Naive thymus-derived CD4-positive, alpha-beta T cell (primary cell): ENCODE results near the gene DACT2. TPM values are rescaled to one million over a fixed set of nuclear protein-coding genes. Genes with fewer than 3 reads are reported as not detected.

ENCODE experiments used
- ATAC-seq: fragments of 150-1000 bp; cut with Tn5 transposase; 2 replicates; pipeline ENCODE4 v1.10.0; 2021; ENCODE audit warnings: mild to moderate bottlenecking, moderate library complexity
- CTCF ChIA-PET: fragments of 350-600 bp; sonication (Branson Sonifier 250); formaldehyde crosslinking; loops from one replicate; lab custom pipeline; 2021; ENCODE audit warnings: antibody characterized with exemption; lab: Charles Lee
- POLR2A ChIA-PET: fragments of 350-600 bp; sonication (Branson Sonifier 250); formaldehyde crosslinking; loops from one replicate; lab custom pipeline; 2021; ENCODE audit warnings: antibody characterized with exemption, inconsistent platforms; lab: Charles Lee
- DNase-seq, 9 donors: peaks; one replicate each; pipeline versions ENCODE4 v3.0.0 to v3.0.0-alpha.2; 2020 to 2022; ENCODE audit warnings: mixed read lengths in 1 of 9
- H3K27ac ChIP-seq: one replicate; pipeline ENCODE4 v1.7.0; 2013; ENCODE audit warnings: mild to moderate bottlenecking, low read depth, low read length, moderate library complexity
- H3K27me3 ChIP-seq, 2 donors: one replicate each; pipeline ENCODE4 v1.7.0; 2013; ENCODE audit warnings: low read length in 2 of 2, mild to moderate bottlenecking in 2 of 2, moderate library complexity in 2 of 2; ENCODE audit not compliant: control insufficient read depth in 2 of 2, insufficient read depth in 2 of 2
- H3K36me3 ChIP-seq, 3 experiments: 1 replicate in 2 of 3; 2 replicates in 1 of 3; pipeline ENCODE4 v1.7.0; 2013; ENCODE audit warnings: low read length in 3 of 3, mild to moderate bottlenecking in 3 of 3, moderate library complexity in 1 of 3; ENCODE audit not compliant: insufficient read depth in 3 of 3, control insufficient read depth in 2 of 3
- H3K4me1 ChIP-seq, 2 donors: one replicate each; pipeline ENCODE4 v1.7.0; 2013; ENCODE audit warnings: low read length in 2 of 2, mild to moderate bottlenecking in 2 of 2, moderate library complexity in 1 of 2; ENCODE audit not compliant: control insufficient read depth in 2 of 2, insufficient read depth in 2 of 2
- H3K4me3 ChIP-seq: 2 replicates; pipeline ENCODE4 v1.7.0; 2013; ENCODE audit warnings: mild to moderate bottlenecking, low read length
- H3K9me3 ChIP-seq, 3 experiments: 1 replicate in 2 of 3; 2 replicates in 1 of 3; pipeline ENCODE4 v1.7.0; 2013; ENCODE audit warnings: low read length in 3 of 3; ENCODE audit not compliant: control insufficient read depth in 2 of 3
- H3K27ac Mint-ChIP-seq, 9 donors: one replicate each; pipeline ENCODE4 v1.8.0; 2020 to 2022; ENCODE audit warnings: mixed read lengths in 9 of 9, mild to moderate bottlenecking in 8 of 9, moderate library complexity in 5 of 9, inconsistent platforms in 2 of 9
- H3K27me3 Mint-ChIP-seq, 5 donors: one replicate each; pipeline ENCODE4 v1.8.0; 2021 to 2022; ENCODE audit warnings: mixed read lengths in 5 of 5, mild to moderate bottlenecking in 1 of 5
- H3K36me3 Mint-ChIP-seq, 5 donors: one replicate each; pipeline ENCODE4 v1.8.0; 2020 to 2022; ENCODE audit warnings: mixed read lengths in 5 of 5, mild to moderate bottlenecking in 3 of 5, inconsistent platforms in 1 of 5
- H3K4me1 Mint-ChIP-seq, 7 donors: one replicate each; pipeline ENCODE4 v1.8.0; 2020 to 2022; ENCODE audit warnings: mixed read lengths in 7 of 7, mild to moderate bottlenecking in 3 of 7, inconsistent platforms in 1 of 7
- H3K4me3 Mint-ChIP-seq, 10 donors: one replicate each; pipeline ENCODE4 v1.8.0; 2020 to 2022; ENCODE audit warnings: mild to moderate bottlenecking in 10 of 10, mixed read lengths in 10 of 10, moderate library complexity in 6 of 10, inconsistent platforms in 2 of 10
- H3K9me3 Mint-ChIP-seq, 11 donors: one replicate each; pipeline ENCODE4 v1.8.0; 2020 to 2022; ENCODE audit warnings: mixed read lengths in 11 of 11, mild to moderate bottlenecking in 4 of 11, inconsistent platforms in 1 of 11, moderate library complexity in 1 of 11
- intact Hi-C, 2 donors: fragments of 100-400 bp; cut with micrococcal nuclease; formaldehyde crosslinking; loops; one replicate each; pipeline ENCODE4 v1.15.1; 2023
- polyA plus RNA-seq, 2 donors: library from polyadenylated mRNA; unstranded; fragments of 300-500 nt; fragmentation: Illumina TruSeq; gene quantifications; one replicate each; pipeline ENCODE4 v1.2.3, GENCODE V29; 2021
- total RNA-seq, 6 experiments: library from RNA in 5 of 6; stranded (reverse) in 5 of 6; gene quantifications; 1 replicate in 5 of 6; 2 replicates in 1 of 6; pipeline ENCODE4 v1.2.3 and lab custom pipeline; 2021 to 2026

The DACT2 gene
- total and polyA plus RNA-seq, 7 experiments from 2014 or later: 0.65 TPM; not detected in 6

- intact Hi-C loops: no loop called here
Measured at GRCh38 chr6:168345896-168346754, 26.5 kb upstream of the DACT2 start.

GRCh38 chr6:168345266-168345665, 25.7 kb upstream of the DACT2 start:
- Histone ChIP-seq H3K27me3 (no peaks in the 10 kb centered on the region), H3K27ac (no peak overlapping the region), H3K9me3 (no peaks in the 10 kb centered on the region), H3K4me3 (no peak overlapping the region), H3K36me3 (no peaks in the 10 kb centered on the region), H3K4me1 (no peaks in the 10 kb centered on the region)
- Mint-ChIP-seq H3K4me3 (no peak overlapping the region), H3K27me3 (peaks cover 10 to 48% (median 27%) of the 10 kb centered on the region in 5 donors), H3K27ac (no peak overlapping the region), H3K9me3 (peaks cover 0 to 9% (median 0%) of the 10 kb centered on the region in 11 donors), H3K36me3 (peaks cover 0 to 5% (median 0%) of the 10 kb centered on the region in 5 donors), H3K4me1 (peaks cover 0 to 4% (median 0%) of the 10 kb centered on the region in 7 donors)
- ATAC-seq: no peak
- CTCF ChIA-PET: no interaction called here
- no peak for DNase-seq
- intact Hi-C loops: no loop called here
- POLR2A ChIA-PET: no interaction called here

More at GRCh38 chr6:168345896-168346754, 26.5 kb upstream of the DACT2 start:
- H3K36me3 ChIP-seq: no peaks in the 10 kb centered on the region
- H3K27ac Mint-ChIP-seq: no peak overlapping the region
- H3K9me3 ChIP-seq: no peaks in the 10 kb centered on the region
- POLR2A ChIA-PET: no interaction called here
- no peak overlapping the region for H3K4me3 ChIP-seq
- peaks cover 10 to 50% (median 34%) of the 10 kb centered on the region in 5 donors for H3K27me3 Mint-ChIP-seq
- no peak overlapping the region for H3K4me3 Mint-ChIP-seq
- ATAC-seq (no peak), DNase-seq (no peak)
- CTCF ChIA-PET: no interaction called here
- H3K36me3 Mint-ChIP-seq: peaks cover 0 to 5% (median 0%) of the 10 kb centered on the region in 5 donors
- H3K27me3 ChIP-seq: no peaks in the 10 kb centered on the region
- no peak overlapping the region for H3K27ac ChIP-seq
- H3K4me1 ChIP-seq: no peaks in the 10 kb centered on the region
- peaks cover 0 to 7% (median 0%) of the 10 kb centered on the region in 7 donors for H3K4me1 Mint-ChIP-seq
- peaks cover 0 to 10% (median 1%) of the 10 kb centered on the region in 11 donors for H3K9me3 Mint-ChIP-seq

DNA sequence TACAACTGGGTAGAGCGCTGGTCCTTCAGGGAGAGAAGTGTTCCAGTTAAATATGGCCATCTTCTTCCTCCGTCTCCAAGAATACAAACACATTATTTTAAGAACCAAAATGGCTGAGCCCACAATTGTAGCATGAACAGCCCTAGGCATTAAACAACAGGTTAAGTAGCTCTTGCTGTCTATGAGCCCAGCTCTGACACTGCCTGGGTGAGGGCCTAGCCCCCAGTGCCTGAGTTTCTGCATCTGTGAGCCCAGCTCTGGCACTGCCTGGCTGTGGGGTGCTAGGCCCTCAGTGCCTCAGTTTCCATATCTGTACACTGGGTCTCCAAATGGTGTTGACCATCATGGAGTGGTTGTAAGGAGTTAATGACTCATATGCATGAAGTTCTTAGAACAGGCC, 24.8 kb upstream of the DACT2 start:
- DNase-seq: no peak
- no peak for ATAC-seq
- no peaks in the 10 kb centered on the region for H3K27me3 ChIP-seq
- no peaks in the 10 kb centered on the region for H3K4me1 ChIP-seq
- ChIA-PET POLR2A (no interaction called here), CTCF (no interaction called here)
- H3K4me3 Mint-ChIP-seq: no peak overlapping the region
- peaks cover 10 to 54% (median 23%) of the 10 kb centered on the region in 5 donors for H3K27me3 Mint-ChIP-seq
- intact Hi-C loops: no loop called here
- peaks cover 0 to 5% (median 0%) of the 10 kb centered on the region in 5 donors for H3K36me3 Mint-ChIP-seq
- H3K9me3 ChIP-seq: no peaks in the 10 kb centered on the region
- H3K36me3 ChIP-seq: no peaks in the 10 kb centered on the region
- H3K9me3 Mint-ChIP-seq: peaks cover 0 to 4% (median 0%) of the 10 kb centered on the region in 11 donors
- peaks cover 0 to 4% (median 0%) of the 10 kb centered on the region in 7 donors for H3K4me1 Mint-ChIP-seq
- H3K4me3 ChIP-seq: no peak overlapping the region
- H3K27ac Mint-ChIP-seq: no peak overlapping the region
- no peak overlapping the region for H3K27ac ChIP-seq

- no peaks in the 10 kb centered on the region for H3K27me3 ChIP-seq
- Mint-ChIP-seq H3K4me3 (no peak overlapping the region), H3K36me3 (peaks cover 0 to 5% (median 0%) of the 10 kb centered on the region in 5 donors), H3K4me1 (peaks cover 0 to 4% (median 0%) of the 10 kb centered on the region in 7 donors), H3K9me3 (peaks cover 0 to 4% (median 0%) of the 10 kb centered on the region in 11 donors), H3K27me3 (peaks cover 10 to 59% (median 23%) of the 10 kb centered on the region in 5 donors), H3K27ac (no peak overlapping the region)
- intact Hi-C loops: no loop called here
- no peak overlapping the region for H3K27ac ChIP-seq
- no peaks in the 10 kb centered on the region for H3K4me1 ChIP-seq
- no peaks in the 10 kb centered on the region for H3K9me3 ChIP-seq
- CTCF ChIA-PET: no interaction called here
- POLR2A ChIA-PET: no interaction called here
- no peaks in the 10 kb centered on the region for H3K36me3 ChIP-seq
- DNase-seq: no peak
- ATAC-seq: peak; percentile 29
- no peak overlapping the region for H3K4me3 ChIP-seq
Measured at GRCh38 chr6:168343239-168344150, 23.9 kb upstream of the DACT2 start.

GRCh38 chr6:168342636-168343035, 23.1 kb upstream of the DACT2 start:
- peak overlapping the region in 1 of 9 donors; percentile 29 for H3K27ac Mint-ChIP-seq
- H3K27me3 Mint-ChIP-seq: peaks cover 10 to 66% (median 20%) of the 10 kb centered on the region in 5 donors
- Histone ChIP-seq H3K4me1 (no peaks in the 10 kb centered on the region), H3K27me3 (no peaks in the 10 kb centered on the region), H3K36me3 (no peaks in the 10 kb centered on the region), H3K27ac (no peak overlapping the region), H3K4me3 (no peak overlapping the region), H3K9me3 (no peaks in the 10 kb centered on the region)
- no peak overlapping the region for H3K4me3 Mint-ChIP-seq
- H3K4me1 Mint-ChIP-seq: peaks cover 0 to 4% (median 0%) of the 10 kb centered on the region in 7 donors
- ChIA-PET CTCF (no interaction called here), POLR2A (no interaction called here)
- no peak for ATAC-seq
- H3K36me3 Mint-ChIP-seq: peaks cover 0 to 5% (median 0%) of the 10 kb centered on the region in 5 donors
- DNase-seq: no peak
- peaks cover 0 to 4% (median 0%) of the 10 kb centered on the region in 11 donors for H3K9me3 Mint-ChIP-seq
- intact Hi-C loops: no loop called here

GRCh38 chr6:168341280-168341900, 21.8 kb upstream of the DACT2 start:
- no peak for DNase-seq
- Mint-ChIP-seq H3K4me3 (no peak overlapping the region), H3K36me3 (peaks cover 0 to 5% (median 0%) of the 10 kb centered on the region in 5 donors), H3K4me1 (peaks cover 0 to 4% (median 0%) of the 10 kb centered on the region in 7 donors), H3K27me3 (peaks cover 7 to 60% (median 20%) of the 10 kb centered on the region in 5 donors), H3K27ac (no peak overlapping the region), H3K9me3 (peaks cover 0 to 4% (median 0%) of the 10 kb centered on the region in 11 donors)
- no peak overlapping the region for H3K4me3 ChIP-seq
- H3K27me3 ChIP-seq: no peaks in the 10 kb centered on the region
- CTCF ChIA-PET: no interaction called here
- no peak overlapping the region for H3K27ac ChIP-seq
- intact Hi-C loops: no loop called here
- H3K4me1 ChIP-seq: no peaks in the 10 kb centered on the region
- no peaks in the 10 kb centered on the region for H3K36me3 ChIP-seq
- POLR2A ChIA-PET: no interaction called here
- no peaks in the 10 kb centered on the region for H3K9me3 ChIP-seq
- ATAC-seq: no peak
